NCI-H526 treated with DMSO at 0.1 percent for 48 hours (cell line): ENCODE results near the gene MAFB.

Experiments
- DNase-seq: peaks from one replicate; lab custom pipeline; 2025; lab: John Stamatoyannopoulos, UW

Gene MAFB

GRCh38 chr20:40703975-40704530, 15.0 kb upstream of the MAFB start:
- DNase-seq, result no peak

- DNase-seq, result no peak
Measured at GRCh38 chr20:40702504-40702903, 13.5 kb upstream of the MAFB start.

- no peak for DNase-seq
Measured at GRCh38 chr20:40698744-40699143, 9.7 kb upstream of the MAFB start.

- no peak for DNase-seq
Measured at GRCh38 chr20:40698281-40698680, 9.2 kb upstream of the MAFB start.

DNA sequence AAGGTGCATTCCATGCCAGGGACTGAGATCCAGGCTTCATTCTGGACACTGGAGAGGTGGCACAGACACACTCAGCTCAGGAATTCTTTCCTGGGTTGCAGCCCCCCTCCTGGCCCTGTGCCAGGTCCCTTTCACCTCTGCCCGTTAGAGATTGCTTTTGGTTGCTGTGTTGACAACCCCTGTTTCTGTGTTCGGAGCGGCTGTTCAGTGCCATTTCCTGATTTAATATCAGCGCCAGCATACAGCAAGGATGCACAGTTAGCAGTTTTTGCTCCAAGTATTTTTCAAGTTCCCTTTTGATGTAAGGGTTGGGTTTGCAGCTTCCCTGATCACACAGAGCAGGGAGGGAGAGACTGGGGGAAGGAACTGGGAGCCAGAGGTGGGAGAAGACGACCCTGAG, 8.5 kb upstream of the MAFB start:
- no peak for DNase-seq

GRCh38 chr20:40695214-40695613, 6.2 kb upstream of the MAFB start:
- no peak for DNase-seq

- no peak for DNase-seq
Measured at GRCh38 chr20:40694246-40694645, 5.2 kb upstream of the MAFB start.

DNA sequence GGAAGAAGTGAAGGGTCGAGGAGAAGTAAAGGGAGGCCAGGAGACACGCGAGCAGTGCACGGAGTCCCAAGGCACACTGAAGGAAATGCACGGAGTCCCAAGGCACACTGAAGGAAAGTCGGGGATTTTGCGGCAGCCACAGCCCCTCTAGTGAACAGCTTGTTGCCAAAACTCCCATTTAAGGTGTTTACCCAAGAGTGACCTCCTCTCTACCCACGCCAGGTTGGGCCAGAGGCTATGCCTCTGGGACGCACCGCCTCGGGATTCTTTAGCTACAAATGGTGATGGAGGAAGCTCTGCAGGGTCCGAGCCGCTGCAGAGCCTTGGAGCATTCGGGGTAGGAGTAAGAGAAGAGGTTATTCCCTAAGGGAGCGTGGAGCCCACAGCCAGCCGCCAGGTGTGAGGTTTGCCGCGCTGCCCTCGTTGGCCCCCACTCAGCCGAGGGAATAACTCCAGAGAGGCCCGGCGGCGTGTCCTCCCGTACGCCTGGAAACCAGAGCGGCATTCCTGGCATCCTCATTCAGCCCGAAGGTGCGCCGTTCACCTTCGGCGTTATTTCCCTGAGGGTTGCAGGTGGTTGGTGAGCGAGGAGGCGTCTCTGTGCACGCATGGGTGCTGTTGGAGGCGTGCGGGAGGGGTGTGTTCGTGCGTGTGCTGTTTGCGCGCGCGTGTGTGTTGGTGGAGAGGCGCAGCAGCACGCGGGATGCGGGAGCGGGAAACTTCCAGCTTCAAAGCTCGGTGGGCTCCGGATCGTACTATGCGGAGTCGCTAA, 3.4 kb upstream of the MAFB start:
- DNase-seq, result no peak

DNA sequence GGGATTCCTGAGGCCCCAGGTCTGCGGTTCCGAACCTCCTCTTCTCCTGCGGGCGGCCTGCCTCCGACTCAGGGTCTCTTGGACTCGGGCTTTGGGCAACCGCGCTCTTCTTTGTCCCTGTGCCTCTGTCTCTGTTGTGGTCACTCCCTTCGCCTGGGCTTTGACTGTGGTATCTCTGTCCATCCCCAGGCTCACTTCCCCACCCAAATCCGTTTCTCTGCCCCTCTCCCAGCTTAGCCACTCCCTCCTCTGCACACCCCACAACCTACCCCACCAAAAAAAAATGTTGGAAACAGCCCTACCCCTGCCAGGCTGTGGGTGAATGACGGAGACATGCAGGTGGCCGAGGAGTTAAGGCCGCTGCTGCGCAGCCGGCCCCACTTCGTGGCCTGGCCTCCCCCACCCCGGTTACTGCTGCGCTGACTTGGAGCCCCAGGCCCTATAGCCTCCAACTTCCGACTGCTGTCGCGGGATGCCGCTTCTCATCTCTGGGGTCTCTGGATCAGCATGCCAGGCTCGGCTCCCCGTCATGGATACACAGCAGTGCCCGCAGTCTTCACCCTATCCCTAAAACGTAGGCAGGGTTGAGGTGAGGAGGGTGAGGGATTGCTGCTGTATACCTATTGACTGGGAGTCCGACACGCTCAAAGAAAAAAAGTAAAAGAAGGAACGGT, 2.7 kb upstream of the MAFB start:
- DNase-seq, result no peak

DNA sequence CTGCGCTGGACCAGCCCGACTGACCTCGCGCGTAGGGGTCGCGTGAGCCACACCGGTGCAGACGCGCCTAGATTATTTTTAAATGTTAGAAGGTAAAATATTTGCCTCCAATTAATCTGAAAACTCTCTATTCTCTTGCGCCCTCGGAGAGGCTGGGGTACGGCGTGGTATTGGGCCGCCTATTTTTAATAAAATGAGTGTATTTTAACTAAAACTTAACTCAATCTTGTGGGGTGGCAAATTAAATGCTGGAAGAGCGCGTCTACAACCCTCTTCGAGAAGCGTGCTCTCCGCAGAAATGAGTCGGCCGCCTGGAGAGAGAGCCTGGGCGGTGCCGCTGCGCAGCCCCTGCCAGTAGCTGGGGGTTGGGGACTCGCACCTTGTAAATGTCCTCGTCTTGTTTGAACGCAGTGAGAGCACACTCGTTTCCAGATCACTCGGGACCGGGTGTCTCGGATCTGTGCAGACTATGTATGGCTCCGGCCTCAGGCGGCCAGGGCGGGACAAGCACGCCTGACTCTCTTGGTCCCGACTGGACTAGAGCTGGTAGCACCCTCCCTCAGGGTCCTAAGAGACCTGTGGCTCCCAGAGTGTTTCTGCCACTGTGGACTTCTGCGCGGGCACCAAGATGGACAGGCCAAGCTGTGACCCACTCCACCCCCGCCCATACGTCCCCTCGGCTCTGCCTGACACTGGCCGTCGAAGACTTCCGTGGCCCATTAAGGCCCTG, 2.0 kb upstream of the MAFB start:
- no peak for DNase-seq

DNA sequence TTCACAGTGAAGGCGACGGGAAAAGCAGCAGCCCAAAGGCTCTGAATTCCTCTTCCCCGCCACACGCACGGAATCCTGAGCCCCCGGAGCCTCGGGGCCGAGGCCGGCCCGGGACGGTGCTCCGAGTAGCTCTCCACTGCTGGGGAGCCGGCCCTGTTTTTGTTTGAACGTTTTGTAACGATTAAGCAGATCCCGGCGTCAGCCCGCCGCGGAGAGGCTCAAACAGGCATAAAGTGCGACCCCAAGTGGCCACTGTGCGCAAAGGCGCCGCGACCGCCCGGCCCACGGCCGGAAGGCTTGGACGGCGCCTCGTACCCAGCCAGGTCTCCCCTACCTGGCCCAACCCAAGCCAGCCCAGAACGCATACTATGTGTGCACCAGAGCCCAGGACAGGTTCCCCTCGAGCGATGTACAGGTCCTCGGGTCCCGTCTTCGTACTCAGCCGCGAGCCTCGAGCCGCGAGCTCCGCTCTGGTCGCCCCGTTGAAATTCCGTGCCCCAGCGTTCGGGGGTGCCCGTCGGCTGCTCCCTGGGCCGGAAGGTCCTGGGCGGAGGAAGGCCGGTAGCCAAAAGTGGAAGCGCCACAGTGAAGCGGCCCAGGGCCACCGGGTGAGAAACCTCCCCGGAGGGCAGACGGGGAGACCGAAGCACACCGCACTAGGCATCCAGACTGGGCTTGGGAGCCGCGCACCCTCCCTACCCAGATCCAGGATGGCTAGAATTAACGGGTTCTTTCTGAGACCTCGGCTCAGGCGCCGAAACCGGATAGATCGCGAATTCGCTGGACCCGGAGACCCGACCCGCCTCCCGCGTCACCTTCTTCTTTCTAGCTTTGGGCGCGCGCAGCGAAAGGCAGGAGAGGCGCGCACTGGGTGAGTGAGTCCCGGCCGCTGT, 1.2 kb upstream of the MAFB start:
- DNase-seq, result peak; percentile 67

DNA sequence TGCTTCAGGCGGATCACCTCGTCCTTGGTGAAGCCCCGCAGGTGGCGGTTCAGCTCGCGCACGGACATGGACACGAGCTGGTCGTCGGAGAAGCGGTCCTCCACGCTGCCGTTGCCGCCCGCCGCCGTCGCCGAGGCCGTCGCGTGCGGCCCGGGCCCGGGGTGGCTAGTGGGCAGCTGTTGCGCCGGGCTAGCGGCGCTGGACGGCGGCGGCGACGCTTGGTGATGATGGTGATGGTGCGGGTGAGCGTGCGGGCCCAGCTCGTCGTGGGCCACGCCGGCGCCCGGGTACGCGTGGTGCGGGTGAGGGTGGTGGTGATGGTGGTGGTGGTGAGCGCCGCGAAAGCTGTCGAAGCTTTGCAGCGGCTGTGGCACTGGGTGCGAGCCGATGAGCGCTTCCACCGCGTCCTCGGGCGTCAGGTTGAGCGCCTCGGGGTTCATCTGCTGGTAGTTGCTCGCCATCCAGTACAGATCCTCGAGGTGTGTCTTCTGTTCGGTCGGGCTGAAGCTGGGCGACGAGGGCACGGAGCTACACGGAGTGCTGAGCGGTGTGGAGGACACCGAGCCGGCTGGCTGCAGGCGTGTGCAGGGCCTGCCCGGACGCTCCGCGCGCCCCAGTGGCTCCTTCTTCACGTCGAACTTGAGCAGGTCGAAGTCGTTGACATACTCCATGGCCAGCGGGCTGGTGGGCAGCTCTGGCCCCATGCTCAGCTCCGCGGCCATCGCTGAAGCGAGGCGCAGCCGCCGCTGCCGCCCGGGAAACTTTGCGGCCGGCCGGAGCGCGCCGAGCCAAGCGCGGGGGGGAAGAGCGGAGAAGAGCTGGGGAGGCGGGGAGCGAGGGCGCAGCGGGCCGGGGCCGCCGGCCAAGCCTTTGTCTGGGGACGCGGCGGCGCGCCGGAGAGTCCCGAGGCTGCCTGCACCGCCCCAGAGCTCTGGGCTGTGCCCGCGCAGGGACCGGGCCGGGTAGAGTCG, 622 bp downstream of the MAFB start:
- no peak for DNase-seq

- DNase-seq, result no peak
Measured at GRCh38 chr20:40687384-40688128, 1.5 kb downstream of the MAFB start.

DNA sequence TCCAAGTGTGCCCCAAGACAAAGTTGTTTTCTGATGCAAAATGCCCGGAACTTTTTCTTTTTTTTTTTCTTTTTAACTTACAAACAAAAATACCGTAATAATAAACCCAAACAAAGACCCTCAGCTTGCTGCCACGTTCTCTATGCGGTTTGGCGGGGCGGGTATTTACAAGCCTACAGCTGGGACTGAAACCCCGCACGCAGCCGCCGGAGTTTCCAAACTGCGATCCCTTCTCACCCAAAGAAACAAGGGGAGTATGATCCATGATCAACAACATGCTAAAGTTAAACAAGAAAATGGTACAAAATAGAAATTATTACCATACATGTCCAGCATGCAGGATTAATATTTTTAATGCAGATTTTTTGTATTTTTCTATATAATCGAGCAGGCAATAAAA, 2.1 kb downstream of the MAFB start:
- DNase-seq, result no peak

- DNase-seq, result no peak
Measured at GRCh38 chr20:40686434-40686882, 2.6 kb downstream of the MAFB start.

GRCh38 chr20:40685349-40685748, 3.7 kb downstream of the MAFB start:
- DNase-seq, result no peak

DNA sequence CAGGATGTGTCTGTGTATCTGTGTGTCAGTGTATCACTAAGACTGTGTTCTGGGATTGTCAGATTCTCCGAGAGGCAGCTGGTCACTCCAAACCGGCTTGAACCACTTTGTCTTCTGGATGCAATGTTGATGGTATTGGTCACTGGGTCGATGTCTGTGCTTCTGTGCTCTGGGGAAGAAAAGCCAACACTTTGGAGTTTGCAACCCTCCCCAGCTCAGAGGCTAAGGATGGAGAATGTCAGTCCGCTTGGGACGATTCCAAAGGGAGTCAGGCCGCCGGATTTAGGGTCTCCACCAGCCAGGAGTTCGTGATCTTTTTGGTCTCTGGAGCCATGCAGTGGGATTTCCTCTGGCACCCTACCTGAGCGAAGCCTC, 5.2 kb downstream of the MAFB start:
- no peak for DNase-seq

GRCh38 chr20:40683221-40683893, 5.7 kb downstream of the MAFB start:
- peak; percentile 12 for DNase-seq
